Measurements from ENCODE around the gene NSUN5. TPM values are rescaled to one million over a fixed set of nuclear protein-coding genes. Genes with fewer than 3 reads are reported as not detected.

The NSUN5 gene
- total and polyA plus RNA-seq, 2 donors (not counting 1 experiment from before 2014, with no cell fraction given) = 6.6 to 17.5 TPM

GRCh38 chr7:73316521-73316920, 7.9 kb upstream of the NSUN5 start:
- DNase-seq (ENCODE audit: low read depth in 2 of 2) = no peak
- no peak for TF ChIP-seq EZH2 (IDR thresholded peaks at IDR 0.05; ENCODE audit: low read length, missing control alignments)
- no peak for TF ChIP-seq CTCF (conservative IDR thresholded peaks at IDR 0.05 in 1 of 2, IDR thresholded peaks at IDR 0.05 in 1 of 2; ENCODE audit: low read depth in 1 of 2, low read length in 2 of 2)
- Histone ChIP-seq H3K9me3 (ENCODE audit: control insufficient read depth, insufficient read depth, low read depth, low read length) (no peaks in the 10 kb centered on the region), H3K4me3 (replicated peaks in 1 of 4; ENCODE audit: control extremely low read depth in 1 of 4, insufficient read depth in 1 of 4, low read depth in 3 of 4, low read length in 4 of 4) (no peak overlapping the region), H3K36me3 (ENCODE audit: control insufficient read depth, insufficient read depth, low read length) (no peaks in the 10 kb centered on the region), H2AFZ (ENCODE audit: low read length) (no peak overlapping the region), H3K9ac (ENCODE audit: insufficient read depth, low read length) (no peak overlapping the region), H3K27ac (ENCODE audit: insufficient read depth, low read length) (no peak overlapping the region), H4K20me1 (ENCODE audit: control insufficient read depth, extremely low read depth, insufficient read depth, low read length) (no peaks in the 10 kb centered on the region), H3K27me3 (ENCODE audit: control insufficient read depth, insufficient read depth, low read length) (no peaks in the 10 kb centered on the region), H3K4me1 (ENCODE audit: control insufficient read depth, extremely low read depth, insufficient read depth, low read length) (no peaks in the 10 kb centered on the region), H3K79me2 (ENCODE audit: control insufficient read depth, insufficient read depth, low read length) (no peaks in the 10 kb centered on the region), H3K4me2 (ENCODE audit: extremely low read depth, insufficient read depth, low read length) (no peak overlapping the region)

- no peaks in the 10 kb centered on the region for H3K36me3 ChIP-seq (ENCODE audit: control insufficient read depth, insufficient read depth, low read length)
- no peak for TF ChIP-seq CTCF (conservative IDR thresholded peaks at IDR 0.05 in 1 of 2, IDR thresholded peaks at IDR 0.05 in 1 of 2; ENCODE audit: low read depth in 1 of 2, low read length in 2 of 2)
- TF ChIP-seq EZH2 (IDR thresholded peaks at IDR 0.05; ENCODE audit: low read length, missing control alignments) = no peak
- no peaks in the 10 kb centered on the region for H3K9me3 ChIP-seq (ENCODE audit: control insufficient read depth, insufficient read depth, low read depth, low read length)
- H2AFZ ChIP-seq (ENCODE audit: low read length) = no peak overlapping the region
- no peak overlapping the region for H3K4me3 ChIP-seq (replicated peaks in 1 of 4; ENCODE audit: control extremely low read depth in 1 of 4, insufficient read depth in 1 of 4, low read depth in 3 of 4, low read length in 4 of 4)
- H3K27me3 ChIP-seq (ENCODE audit: control insufficient read depth, insufficient read depth, low read length) = no peaks in the 10 kb centered on the region
- no peak for DNase-seq (ENCODE audit: low read depth in 2 of 2)
- H3K4me1 ChIP-seq (ENCODE audit: control insufficient read depth, extremely low read depth, insufficient read depth, low read length) = no peaks in the 10 kb centered on the region
- H3K79me2 ChIP-seq (ENCODE audit: control insufficient read depth, insufficient read depth, low read length) = no peaks in the 10 kb centered on the region
- no peak overlapping the region for H3K9ac ChIP-seq (ENCODE audit: insufficient read depth, low read length)
- H4K20me1 ChIP-seq (ENCODE audit: control insufficient read depth, extremely low read depth, insufficient read depth, low read length) = no peaks in the 10 kb centered on the region
- H3K27ac ChIP-seq (ENCODE audit: insufficient read depth, low read length) = no peak overlapping the region
- H3K4me2 ChIP-seq (ENCODE audit: extremely low read depth, insufficient read depth, low read length) = no peak overlapping the region
These were observed 5.6 kb upstream of the NSUN5 start for GRCh38 chr7:73314271-73314670.

- TF ChIP-seq CTCF (conservative IDR thresholded peaks at IDR 0.05 in 1 of 2, IDR thresholded peaks at IDR 0.05 in 1 of 2; ENCODE audit: low read depth in 1 of 2, low read length in 2 of 2) = no peak
- no peak for TF ChIP-seq EZH2 (IDR thresholded peaks at IDR 0.05; ENCODE audit: low read length, missing control alignments)
- H2AFZ ChIP-seq (ENCODE audit: low read length) = no peak overlapping the region
- no peak overlapping the region for H3K4me2 ChIP-seq (ENCODE audit: extremely low read depth, insufficient read depth, low read length)
- H3K9me3 ChIP-seq (ENCODE audit: control insufficient read depth, insufficient read depth, low read depth, low read length) = no peaks in the 10 kb centered on the region
- no peak overlapping the region for H3K27ac ChIP-seq (ENCODE audit: insufficient read depth, low read length)
- no peaks in the 10 kb centered on the region for H3K4me1 ChIP-seq (ENCODE audit: control insufficient read depth, extremely low read depth, insufficient read depth, low read length)
- DNase-seq (ENCODE audit: low read depth in 2 of 2) = no peak
- no peaks in the 10 kb centered on the region for H3K27me3 ChIP-seq (ENCODE audit: control insufficient read depth, insufficient read depth, low read length)
- no peak overlapping the region for H3K9ac ChIP-seq (ENCODE audit: insufficient read depth, low read length)
- H3K79me2 ChIP-seq (ENCODE audit: control insufficient read depth, insufficient read depth, low read length) = no peaks in the 10 kb centered on the region
- no peaks in the 10 kb centered on the region for H4K20me1 ChIP-seq (ENCODE audit: control insufficient read depth, extremely low read depth, insufficient read depth, low read length)
- H3K36me3 ChIP-seq (ENCODE audit: control insufficient read depth, insufficient read depth, low read length) = no peaks in the 10 kb centered on the region
- no peak overlapping the region for H3K4me3 ChIP-seq (replicated peaks in 1 of 4; ENCODE audit: control extremely low read depth in 1 of 4, insufficient read depth in 1 of 4, low read depth in 3 of 4, low read length in 4 of 4)
These were observed 4.9 kb upstream of the NSUN5 start for GRCh38 chr7:73313521-73313906.

All from fibroblast of lung (primary cell).